Suppressor macrophage (primary cell): ENCODE measurements around the gene SNCG.
A peak's percentile ranks its signal among the peaks of the same experiment; 100 is the strongest.
"Not testable (repeated sequence)": the region's sequence is repeated elsewhere in the genome, so short reads cannot be mapped to it uniquely, and the experiment has no call there.

ENCODE experiments used
- DNase-seq, 4 experiments: peaks; one replicate each; pipeline ENCODE4 v3.0.0-alpha.2; 2020 to 2022

SNCG gene

GRCh38 chr10:86961481-86962091 is 3.2 kb downstream of the SNCG start:
- no peak for DNase-seq

GRCh38 chr10:86962136-86962980 is 4.0 kb downstream of the SNCG start:
- no peak for DNase-seq

GRCh38 chr10:86962981-86963310 is 4.5 kb downstream of the SNCG start:
- no peak for DNase-seq

DNA sequence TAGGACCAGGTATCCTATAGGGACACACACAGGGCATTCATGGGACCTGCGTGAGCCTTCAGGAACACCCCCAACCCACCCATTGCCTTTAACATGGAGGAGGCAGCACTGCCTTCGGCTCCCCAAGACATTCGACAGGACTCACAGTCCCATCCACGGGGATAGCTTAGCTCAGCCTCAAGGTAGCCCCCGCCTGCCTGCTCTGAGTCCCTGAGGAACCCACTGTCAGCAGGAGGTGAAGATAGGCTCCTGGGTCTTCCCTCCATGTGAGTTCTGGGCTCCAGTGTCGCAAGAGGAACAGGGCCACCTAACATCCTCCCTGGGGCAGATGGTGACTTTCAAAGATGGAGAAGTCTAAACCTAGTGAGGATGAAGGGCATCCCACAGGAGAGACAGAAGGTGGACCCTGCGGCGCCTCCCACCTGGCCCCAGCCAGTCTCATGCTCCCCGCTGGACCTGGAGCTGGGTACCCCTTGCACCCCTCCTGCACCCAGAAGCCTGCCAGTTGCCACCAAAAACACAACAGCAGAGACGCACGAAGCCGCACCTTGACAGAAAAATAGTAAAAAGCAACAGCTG is 5.0 kb downstream of the SNCG start:
- DNase-seq: no peak

GRCh38 chr10:86964061-86964846 is 5.9 kb downstream of the SNCG start:
- no peak for DNase-seq

- DNase-seq: no peak
Measured at GRCh38 chr10:86964847-86965190, 6.4 kb downstream of the SNCG start.

GRCh38 chr10:86965986-86966654 is 7.7 kb downstream of the SNCG start:
- no peak for DNase-seq

- no peak for DNase-seq
Measured at GRCh38 chr10:86967481-86967941, 9.1 kb downstream of the SNCG start.

DNA sequence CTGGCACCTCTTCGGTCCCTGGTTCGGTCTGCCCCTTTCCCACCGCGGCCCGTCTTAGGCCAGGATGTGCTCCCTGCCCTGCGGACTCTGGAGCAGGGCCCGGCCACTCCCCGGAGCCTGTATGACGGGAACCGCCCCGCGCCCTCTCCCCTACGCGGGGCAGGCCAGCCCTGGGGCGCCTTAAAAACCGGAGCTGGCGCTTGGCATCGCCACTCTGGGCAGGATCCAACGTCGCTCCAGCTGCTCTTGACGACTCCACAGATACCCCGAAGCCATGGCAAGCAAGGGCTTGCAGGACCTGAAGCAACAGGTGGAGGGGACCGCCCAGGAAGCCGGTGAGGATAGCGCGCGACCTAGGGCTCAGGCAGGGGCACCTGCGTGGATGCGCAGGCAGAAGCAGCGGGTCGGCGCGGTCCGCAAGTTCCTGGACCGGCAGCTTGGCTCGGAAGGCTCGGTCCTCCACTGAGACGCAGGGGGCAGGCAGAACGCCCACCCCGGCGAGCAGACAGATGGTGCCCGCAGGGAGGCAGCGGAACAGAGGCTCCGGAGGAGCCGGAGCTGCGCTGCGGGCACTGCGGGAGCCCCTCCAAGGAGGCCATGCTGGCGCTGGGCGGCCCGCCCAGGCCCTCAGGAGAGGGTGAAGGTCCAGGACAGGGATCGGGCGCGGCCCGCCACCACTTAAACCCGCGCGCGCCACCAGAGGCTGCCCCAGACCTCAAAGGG is 10.0 kb downstream of the SNCG start, which contains the start of gene ADIRF:
Gene ADIRF (plus strand): TSS at position 212 of the 723 bp plus-strand sequence. CDS start 63 bp downstream, at position 275.
- DNase-seq: peak in 1 of 4 experiments; percentile 32

GRCh38 chr10:86968994-86969355 is 10.6 kb downstream of the SNCG start:
- no peak for DNase-seq

GRCh38 chr10:86969421-86970041 is 11.1 kb downstream of the SNCG start:
- DNase-seq: peak in 3 of 4 experiments; percentile 43 to 53 (median 46)

DNA sequence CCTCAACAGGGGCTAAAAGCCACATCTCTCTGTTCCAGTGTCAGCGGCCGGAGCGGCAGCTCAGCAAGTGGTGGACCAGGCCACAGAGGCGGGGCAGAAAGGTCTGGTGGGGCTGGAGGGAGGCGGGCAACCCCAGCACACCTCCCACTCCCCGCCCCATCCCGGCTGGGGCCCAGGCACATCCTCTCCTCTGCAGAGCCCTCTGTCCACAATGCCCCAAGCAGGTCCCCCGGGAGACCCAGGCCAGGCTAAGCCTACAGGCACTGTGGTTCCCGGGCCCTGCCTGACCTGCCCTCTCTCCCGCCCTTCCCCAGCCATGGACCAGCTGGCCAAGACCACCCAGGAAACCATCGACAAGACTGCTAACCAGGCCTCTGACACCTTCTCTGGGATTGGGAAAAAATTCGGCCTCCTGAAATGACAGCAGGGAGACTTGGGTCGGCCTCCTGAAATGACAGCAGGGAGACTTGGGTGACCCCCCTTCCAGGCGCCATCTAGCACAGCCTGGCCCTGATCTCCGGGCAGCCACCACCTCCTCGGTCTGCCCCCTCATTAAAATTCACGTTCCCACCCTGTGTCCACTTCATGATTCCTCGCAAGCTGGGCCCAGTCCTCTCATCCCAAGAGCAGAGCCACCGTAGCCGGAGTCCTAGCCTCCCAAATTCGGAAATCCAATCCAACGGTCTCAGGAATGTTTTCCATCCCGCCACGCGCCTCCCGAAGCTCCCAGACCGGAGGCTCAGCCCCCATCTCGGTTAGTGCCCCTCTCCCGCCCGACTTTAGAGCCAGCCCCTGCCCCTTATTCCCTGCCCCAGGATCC is 12.0 kb downstream of the SNCG start:
- peak in 3 of 4 experiments; percentile 31 to 60 (median 35) for DNase-seq

- no peak for DNase-seq
Measured at GRCh38 chr10:86970982-86971231, 12.5 kb downstream of the SNCG start.

GRCh38 chr10:86971232-86971991 is 13.0 kb downstream of the SNCG start:
- DNase-seq: peak; percentile 89 to 96 (median 94)

GRCh38 chr10:86972613-86973380 is 14.4 kb downstream of the SNCG start:
- no peak for DNase-seq

DNA sequence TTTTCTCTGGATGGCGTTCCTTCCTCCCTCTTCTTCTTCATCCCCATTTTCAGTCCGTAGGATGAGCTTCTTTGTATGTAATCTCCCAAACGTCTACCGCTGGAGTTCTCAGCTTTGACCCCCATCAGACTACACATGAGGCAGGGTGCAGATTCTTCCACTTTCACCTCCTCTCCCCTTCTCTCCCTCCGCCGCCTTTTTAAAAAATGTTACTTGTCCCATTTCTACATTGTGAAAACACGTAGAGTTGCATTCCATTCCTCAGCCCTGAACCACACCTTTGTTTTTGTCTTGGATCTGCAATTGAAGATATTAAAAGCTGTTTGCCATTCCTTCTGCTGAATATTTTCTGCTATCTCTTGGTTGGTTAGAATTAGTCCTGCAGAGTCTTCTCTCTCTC is 16.1 kb downstream of the SNCG start:
- DNase-seq: no peak

- DNase-seq: no peak
Measured at GRCh38 chr10:86976362-86977056, 18.1 kb downstream of the SNCG start.

GRCh38 chr10:86978457-86978856 is 20.1 kb downstream of the SNCG start:
- DNase-seq: not testable (repeated sequence)
